ENCODE data around the gene PELI2. TPM values are rescaled to one million over a fixed set of nuclear protein-coding genes. Genes with fewer than 3 reads are reported as not detected.
A peak's percentile ranks its signal among the peaks of the same experiment; 100 is the strongest.

Gene PELI2
- total and polyA plus RNA-seq, 5 donors from 2014 or later, result 0.07 to 5.8 (median 1.3) TPM

GRCh38 chr14:56137849-56138248 lies 19.6 kb downstream of the PELI2 start:
- DNase-seq (no peak), ATAC-seq (ENCODE audit: low read depth in 2 of 2) (no peak)
- Mint-ChIP-seq H3K36me3 (peaks cover 3% of the 10 kb centered on the region), H3K27me3 (peaks cover 15% of the 10 kb centered on the region), H3K9me3 (no peaks in the 10 kb centered on the region), H3K4me1 (peaks cover 0 to 14% (median 3%) of the 10 kb centered on the region in 4 donors), H3K4me3 (no peak overlapping the region), H3K27ac (no peak overlapping the region)
- Histone ChIP-seq H3K4me3 (ENCODE audit: low read depth, low read length) (no peak overlapping the region), H3K9me3 (ENCODE audit: control insufficient read depth in 2 of 2, low read length in 2 of 2) (no peaks in the 10 kb centered on the region), H3K36me3 (ENCODE audit: control insufficient read depth, insufficient read depth, low read length) (no peaks in the 10 kb centered on the region), H3K27me3 (ENCODE audit: control insufficient read depth, insufficient read depth, low read length) (peaks cover 2% of the 10 kb centered on the region), H3K4me1 (ENCODE audit: control insufficient read depth, insufficient read depth, low read length, poor library complexity, severe bottlenecking) (no peaks in the 10 kb centered on the region), H3K27ac (ENCODE audit: insufficient read depth, low read length, poor library complexity, severe bottlenecking) (no peak overlapping the region)

GRCh38 chr14:56138928-56139327 lies 20.7 kb downstream of the PELI2 start:
- Mint-ChIP-seq H3K9me3 (no peaks in the 10 kb centered on the region), H3K27me3 (peaks cover 11% of the 10 kb centered on the region), H3K4me1 (peaks cover 0 to 14% (median 4%) of the 10 kb centered on the region in 4 donors), H3K36me3 (no peaks in the 10 kb centered on the region), H3K4me3 (no peak overlapping the region), H3K27ac (no peak overlapping the region)
- no peak overlapping the region for H3K4me3 ChIP-seq (ENCODE audit: low read depth, low read length)
- H3K27ac ChIP-seq (ENCODE audit: insufficient read depth, low read length, poor library complexity, severe bottlenecking), result no peak overlapping the region
- H3K4me1 ChIP-seq (ENCODE audit: control insufficient read depth, insufficient read depth, low read length, poor library complexity, severe bottlenecking), result no peaks in the 10 kb centered on the region
- peaks cover 3% of the 10 kb centered on the region for H3K27me3 ChIP-seq (ENCODE audit: control insufficient read depth, insufficient read depth, low read length)
- H3K36me3 ChIP-seq (ENCODE audit: control insufficient read depth, insufficient read depth, low read length), result no peaks in the 10 kb centered on the region
- H3K9me3 ChIP-seq (ENCODE audit: control insufficient read depth in 2 of 2, low read length in 2 of 2), result no peaks in the 10 kb centered on the region
- ATAC-seq (ENCODE audit: low read depth in 2 of 2), result no peak
- DNase-seq, result no peak

GRCh38 chr14:56142314-56142713 lies 24.1 kb downstream of the PELI2 start:
- H3K27me3 ChIP-seq (ENCODE audit: control insufficient read depth, insufficient read depth, low read length), result peaks cover 2% of the 10 kb centered on the region
- DNase-seq (no peak), ATAC-seq (ENCODE audit: low read depth in 2 of 2) (no peak)
- no peaks in the 10 kb centered on the region for H3K9me3 ChIP-seq (ENCODE audit: control insufficient read depth in 2 of 2, low read length in 2 of 2)
- no peak overlapping the region for H3K4me3 ChIP-seq (ENCODE audit: low read depth, low read length)
- Mint-ChIP-seq H3K4me1 (peaks cover 0 to 18% (median 2%) of the 10 kb centered on the region in 4 donors), H3K9me3 (no peaks in the 10 kb centered on the region), H3K27me3 (peaks cover 4% of the 10 kb centered on the region), H3K4me3 (no peak overlapping the region), H3K27ac (no peak overlapping the region), H3K36me3 (no peaks in the 10 kb centered on the region)
- H3K27ac ChIP-seq (ENCODE audit: insufficient read depth, low read length, poor library complexity, severe bottlenecking), result no peak overlapping the region
- H3K36me3 ChIP-seq (ENCODE audit: control insufficient read depth, insufficient read depth, low read length), result no peaks in the 10 kb centered on the region
- H3K4me1 ChIP-seq (ENCODE audit: control insufficient read depth, insufficient read depth, low read length, poor library complexity, severe bottlenecking), result no peaks in the 10 kb centered on the region

- Histone ChIP-seq H3K9me3 (ENCODE audit: control insufficient read depth in 2 of 2, low read length in 2 of 2) (no peaks in the 10 kb centered on the region), H3K36me3 (ENCODE audit: control insufficient read depth, insufficient read depth, low read length) (no peaks in the 10 kb centered on the region), H3K27ac (ENCODE audit: insufficient read depth, low read length, poor library complexity, severe bottlenecking) (no peak overlapping the region), H3K4me1 (ENCODE audit: control insufficient read depth, insufficient read depth, low read length, poor library complexity, severe bottlenecking) (no peaks in the 10 kb centered on the region), H3K27me3 (ENCODE audit: control insufficient read depth, insufficient read depth, low read length) (peaks cover 2% of the 10 kb centered on the region), H3K4me3 (ENCODE audit: low read depth, low read length) (no peak overlapping the region)
- no peak for ATAC-seq (ENCODE audit: low read depth in 2 of 2)
- H3K9me3 Mint-ChIP-seq, result no peaks in the 10 kb centered on the region
- H3K4me3 Mint-ChIP-seq, result no peak overlapping the region
- peaks cover 0 to 24% (median 3%) of the 10 kb centered on the region in 4 donors for H3K4me1 Mint-ChIP-seq
- no peak overlapping the region for H3K27ac Mint-ChIP-seq
- H3K27me3 Mint-ChIP-seq, result peaks cover 4% of the 10 kb centered on the region
- H3K36me3 Mint-ChIP-seq, result no peaks in the 10 kb centered on the region
- DNase-seq, result no peak
Measured at GRCh38 chr14:56143025-56143424, 24.8 kb downstream of the PELI2 start.

- H3K36me3 Mint-ChIP-seq, result no peaks in the 10 kb centered on the region
Measured at GRCh38 chr14:56144176-56144575, 26.0 kb downstream of the PELI2 start.

GRCh38 chr14:56145181-56145769 lies 27.1 kb downstream of the PELI2 start:
- no peak overlapping the region for H3K4me3 Mint-ChIP-seq
- DNase-seq, result no peak
- H3K4me1 Mint-ChIP-seq, result peaks cover 0 to 31% (median 5%) of the 10 kb centered on the region in 4 donors
- H3K4me3 ChIP-seq (ENCODE audit: low read depth, low read length), result no peak overlapping the region
- no peak for ATAC-seq (ENCODE audit: low read depth in 2 of 2)
- H3K27ac Mint-ChIP-seq, result no peak overlapping the region
- no peak overlapping the region for H3K27ac ChIP-seq (ENCODE audit: insufficient read depth, low read length, poor library complexity, severe bottlenecking)
- H3K27me3 Mint-ChIP-seq, result no peaks in the 10 kb centered on the region
- no peaks in the 10 kb centered on the region for H3K4me1 ChIP-seq (ENCODE audit: control insufficient read depth, insufficient read depth, low read length, poor library complexity, severe bottlenecking)
- no peaks in the 10 kb centered on the region for H3K9me3 Mint-ChIP-seq
- no peaks in the 10 kb centered on the region for H3K9me3 ChIP-seq (ENCODE audit: control insufficient read depth in 2 of 2, low read length in 2 of 2)
- H3K36me3 Mint-ChIP-seq, result no peaks in the 10 kb centered on the region
- H3K27me3 ChIP-seq (ENCODE audit: control insufficient read depth, insufficient read depth, low read length), result peaks cover 2% of the 10 kb centered on the region
- H3K36me3 ChIP-seq (ENCODE audit: control insufficient read depth, insufficient read depth, low read length), result no peaks in the 10 kb centered on the region

More at GRCh38 chr14:56144176-56144575, 26.0 kb downstream of the PELI2 start:
- no peak for DNase-seq
- Histone ChIP-seq H3K27me3 (ENCODE audit: control insufficient read depth, insufficient read depth, low read length) (peaks cover 2% of the 10 kb centered on the region), H3K4me3 (ENCODE audit: low read depth, low read length) (no peak overlapping the region), H3K9me3 (ENCODE audit: control insufficient read depth in 2 of 2, low read length in 2 of 2) (no peaks in the 10 kb centered on the region), H3K4me1 (ENCODE audit: control insufficient read depth, insufficient read depth, low read length, poor library complexity, severe bottlenecking) (no peaks in the 10 kb centered on the region), H3K36me3 (ENCODE audit: control insufficient read depth, insufficient read depth, low read length) (no peaks in the 10 kb centered on the region), H3K27ac (ENCODE audit: insufficient read depth, low read length, poor library complexity, severe bottlenecking) (no peak overlapping the region)
- peaks cover 0 to 28% (median 5%) of the 10 kb centered on the region in 4 donors for H3K4me1 Mint-ChIP-seq
- H3K27ac Mint-ChIP-seq, result no peak overlapping the region
- no peaks in the 10 kb centered on the region for H3K9me3 Mint-ChIP-seq
- ATAC-seq (ENCODE audit: low read depth in 2 of 2), result no peak
- H3K4me3 Mint-ChIP-seq, result no peak overlapping the region
- no peaks in the 10 kb centered on the region for H3K27me3 Mint-ChIP-seq

GRCh38 chr14:56145965-56146364 lies 27.8 kb downstream of the PELI2 start:
- H3K4me3 ChIP-seq (ENCODE audit: low read depth, low read length), result no peak overlapping the region
- H3K36me3 ChIP-seq (ENCODE audit: control insufficient read depth, insufficient read depth, low read length), result no peaks in the 10 kb centered on the region
- Mint-ChIP-seq H3K9me3 (no peaks in the 10 kb centered on the region), H3K4me1 (peaks cover 0 to 31% (median 5%) of the 10 kb centered on the region in 4 donors), H3K36me3 (no peaks in the 10 kb centered on the region), H3K27ac (peak overlapping the region in 1 of 3 donors; percentile 3), H3K27me3 (no peaks in the 10 kb centered on the region), H3K4me3 (no peak overlapping the region)
- no peaks in the 10 kb centered on the region for H3K9me3 ChIP-seq (ENCODE audit: control insufficient read depth in 2 of 2, low read length in 2 of 2)
- DNase-seq (no peak), ATAC-seq (ENCODE audit: low read depth in 2 of 2) (no peak)
- no peak overlapping the region for H3K27ac ChIP-seq (ENCODE audit: insufficient read depth, low read length, poor library complexity, severe bottlenecking)
- H3K27me3 ChIP-seq (ENCODE audit: control insufficient read depth, insufficient read depth, low read length), result peaks cover 2% of the 10 kb centered on the region
- no peaks in the 10 kb centered on the region for H3K4me1 ChIP-seq (ENCODE audit: control insufficient read depth, insufficient read depth, low read length, poor library complexity, severe bottlenecking)

- Histone ChIP-seq H3K36me3 (ENCODE audit: control insufficient read depth, insufficient read depth, low read length) (no peaks in the 10 kb centered on the region), H3K4me1 (ENCODE audit: control insufficient read depth, insufficient read depth, low read length, poor library complexity, severe bottlenecking) (no peaks in the 10 kb centered on the region), H3K9me3 (ENCODE audit: control insufficient read depth in 2 of 2, low read length in 2 of 2) (no peaks in the 10 kb centered on the region), H3K4me3 (ENCODE audit: low read depth, low read length) (no peak overlapping the region), H3K27me3 (ENCODE audit: control insufficient read depth, insufficient read depth, low read length) (peaks cover 2% of the 10 kb centered on the region), H3K27ac (ENCODE audit: insufficient read depth, low read length, poor library complexity, severe bottlenecking) (no peak overlapping the region)
- ATAC-seq (ENCODE audit: low read depth in 2 of 2), result no peak
- no peak overlapping the region for H3K4me3 Mint-ChIP-seq
- no peak for DNase-seq
- H3K4me1 Mint-ChIP-seq, result peaks cover 0 to 35% (median 10%) of the 10 kb centered on the region in 4 donors
- H3K9me3 Mint-ChIP-seq, result no peaks in the 10 kb centered on the region
- no peak overlapping the region for H3K27ac Mint-ChIP-seq
- H3K27me3 Mint-ChIP-seq, result no peaks in the 10 kb centered on the region
- H3K36me3 Mint-ChIP-seq, result no peaks in the 10 kb centered on the region
Measured at GRCh38 chr14:56147449-56147848, 29.2 kb downstream of the PELI2 start.

Measured in CD4-positive, CD25-positive, alpha-beta regulatory T cell (primary cell).